AG09319 (cell line): ENCODE results near the gene PTDSS2.
"Not testable (repeated sequence)": the region's sequence is repeated elsewhere in the genome, so short reads cannot be mapped to it uniquely, and the experiment has no call there.

Experiments
- DNase-seq: peaks from one replicate; pipeline ENCODE4 v3.0.0-alpha.2; 2010; ENCODE audit warnings: low read depth; ENCODE audit errors: extremely low read depth
- TF ChIP-seq, protein P1 (sequence below): IDR thresholded peaks from 2 replicates; pipeline ENCODE4 v1.5.1; 2011; ENCODE audit warnings: low read depth, mild to moderate bottlenecking, inconsistent platforms, low read length, moderate library complexity

The PTDSS2 gene

DNA sequence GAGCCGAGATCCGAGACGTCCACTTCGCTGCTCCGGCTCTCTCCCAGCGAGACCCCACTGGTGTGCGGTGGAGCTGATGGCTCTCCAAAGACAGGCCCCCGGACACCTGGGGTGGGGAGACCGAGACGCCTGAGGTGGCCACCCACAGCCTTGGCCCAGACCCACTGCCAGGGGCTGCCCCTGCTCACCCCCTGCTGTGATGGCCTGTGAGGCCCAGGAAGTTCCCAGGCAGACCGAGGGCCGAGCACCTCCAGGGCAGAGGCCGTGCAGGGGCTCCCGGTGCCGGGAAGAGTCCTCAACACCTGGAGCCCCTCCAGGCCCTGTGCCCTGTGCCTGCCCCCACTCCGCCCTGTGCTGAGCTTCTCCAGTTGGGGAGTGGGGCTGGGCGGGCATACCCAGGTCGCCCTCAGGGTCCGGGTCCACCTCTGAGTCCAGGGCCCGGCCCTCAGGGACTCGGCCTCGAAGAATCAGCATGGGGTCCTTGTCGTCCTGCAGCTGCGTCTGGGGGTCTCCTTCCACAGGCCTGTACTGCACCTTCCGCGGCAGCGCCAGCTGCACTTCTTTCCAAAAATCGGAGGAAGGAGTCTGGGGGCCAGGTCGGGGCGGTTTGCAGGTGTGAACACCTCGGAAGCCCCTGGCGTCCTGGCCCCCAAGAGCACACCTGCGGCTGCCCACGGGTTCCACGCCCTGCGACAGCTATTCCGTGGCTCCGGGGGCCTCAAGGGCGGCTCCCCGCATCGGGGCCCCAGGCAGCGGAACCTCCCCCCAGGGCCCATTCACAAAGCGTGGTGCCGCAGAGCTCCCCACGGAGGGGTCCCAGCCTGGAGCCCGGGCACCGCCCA, 43.9 kb upstream of the PTDSS2 start:
- TF ChIP-seq, protein P1, sequence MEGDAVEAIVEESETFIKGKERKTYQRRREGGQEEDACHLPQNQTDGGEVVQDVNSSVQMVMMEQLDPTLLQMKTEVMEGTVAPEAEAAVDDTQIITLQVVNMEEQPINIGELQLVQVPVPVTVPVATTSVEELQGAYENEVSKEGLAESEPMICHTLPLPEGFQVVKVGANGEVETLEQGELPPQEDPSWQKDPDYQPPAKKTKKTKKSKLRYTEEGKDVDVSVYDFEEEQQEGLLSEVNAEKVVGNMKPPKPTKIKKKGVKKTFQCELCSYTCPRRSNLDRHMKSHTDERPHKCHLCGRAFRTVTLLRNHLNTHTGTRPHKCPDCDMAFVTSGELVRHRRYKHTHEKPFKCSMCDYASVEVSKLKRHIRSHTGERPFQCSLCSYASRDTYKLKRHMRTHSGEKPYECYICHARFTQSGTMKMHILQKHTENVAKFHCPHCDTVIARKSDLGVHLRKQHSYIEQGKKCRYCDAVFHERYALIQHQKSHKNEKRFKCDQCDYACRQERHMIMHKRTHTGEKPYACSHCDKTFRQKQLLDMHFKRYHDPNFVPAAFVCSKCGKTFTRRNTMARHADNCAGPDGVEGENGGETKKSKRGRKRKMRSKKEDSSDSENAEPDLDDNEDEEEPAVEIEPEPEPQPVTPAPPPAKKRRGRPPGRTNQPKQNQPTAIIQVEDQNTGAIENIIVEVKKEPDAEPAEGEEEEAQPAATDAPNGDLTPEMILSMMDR, result no peak
- DNase-seq, result no peak

DNA sequence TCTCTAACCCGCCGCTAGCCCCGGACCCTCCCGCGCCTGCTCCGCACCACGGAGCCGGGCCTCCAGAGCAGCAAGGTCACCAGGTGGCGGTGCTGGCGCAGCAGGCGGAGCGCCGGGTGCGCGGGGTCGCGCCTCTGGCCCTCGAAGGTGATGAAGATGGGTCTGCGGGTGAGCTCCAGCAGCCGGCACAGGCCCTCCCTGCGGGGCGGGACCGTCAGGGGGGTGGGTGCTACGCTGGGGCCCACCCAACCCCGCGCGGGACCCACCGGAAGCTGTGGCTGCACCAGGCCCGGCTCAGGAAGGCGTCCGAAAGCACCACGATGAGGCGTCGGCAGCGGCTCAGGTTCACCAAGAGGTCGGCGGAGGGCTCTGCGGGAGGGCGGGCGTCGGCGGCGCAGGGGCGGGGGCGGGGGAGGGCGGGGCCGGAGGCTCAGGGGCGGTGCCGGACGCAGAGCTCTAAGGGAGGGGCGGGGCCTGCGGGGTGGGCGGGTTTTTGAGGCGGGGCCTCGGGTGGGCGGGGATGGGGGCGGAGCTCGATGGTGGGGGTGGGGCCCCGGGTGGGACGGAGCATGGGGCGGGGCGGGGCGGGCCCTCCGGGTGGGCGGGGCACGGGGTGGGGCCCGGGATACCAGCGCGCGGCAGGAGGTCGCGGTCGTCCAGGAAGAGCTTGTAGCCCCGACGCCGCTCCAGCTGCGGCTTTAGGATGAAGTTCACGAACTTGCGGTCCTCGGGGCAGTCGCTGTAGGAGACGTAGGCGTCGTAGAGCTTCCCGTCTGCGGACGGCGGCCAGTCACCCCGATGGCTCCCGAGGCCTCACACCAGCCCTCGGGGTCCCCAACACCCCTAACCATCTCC, 43.1 kb upstream of the PTDSS2 start:
- TF ChIP-seq, protein P1, result peak; percentile 1
- DNase-seq, result peak; percentile 28

DNA sequence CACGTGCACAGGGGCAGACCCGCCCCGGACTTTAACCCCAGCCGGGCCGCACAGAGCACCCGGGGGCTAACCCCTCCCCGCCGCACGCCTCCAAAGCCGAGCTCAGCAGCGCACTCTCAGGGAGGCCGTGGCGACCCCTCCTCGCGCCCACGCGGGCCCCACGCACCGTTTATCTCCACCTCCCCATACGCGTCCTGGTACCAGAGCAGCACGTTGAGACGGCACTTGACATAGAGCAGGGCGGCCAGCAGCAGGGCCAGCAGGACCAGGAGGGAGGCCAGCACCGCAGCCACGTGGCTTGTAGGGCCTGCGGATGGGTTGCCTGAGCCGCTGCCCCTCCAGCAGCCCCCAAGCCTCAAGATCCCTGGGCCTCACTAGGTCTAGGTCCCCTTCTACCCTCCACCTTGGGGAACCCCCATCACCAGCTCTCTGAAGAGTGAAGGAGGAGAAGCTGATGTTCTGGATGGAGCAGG, 42.4 kb upstream of the PTDSS2 start:
- TF ChIP-seq, protein P1, result no peak
- no peak for DNase-seq

DNA sequence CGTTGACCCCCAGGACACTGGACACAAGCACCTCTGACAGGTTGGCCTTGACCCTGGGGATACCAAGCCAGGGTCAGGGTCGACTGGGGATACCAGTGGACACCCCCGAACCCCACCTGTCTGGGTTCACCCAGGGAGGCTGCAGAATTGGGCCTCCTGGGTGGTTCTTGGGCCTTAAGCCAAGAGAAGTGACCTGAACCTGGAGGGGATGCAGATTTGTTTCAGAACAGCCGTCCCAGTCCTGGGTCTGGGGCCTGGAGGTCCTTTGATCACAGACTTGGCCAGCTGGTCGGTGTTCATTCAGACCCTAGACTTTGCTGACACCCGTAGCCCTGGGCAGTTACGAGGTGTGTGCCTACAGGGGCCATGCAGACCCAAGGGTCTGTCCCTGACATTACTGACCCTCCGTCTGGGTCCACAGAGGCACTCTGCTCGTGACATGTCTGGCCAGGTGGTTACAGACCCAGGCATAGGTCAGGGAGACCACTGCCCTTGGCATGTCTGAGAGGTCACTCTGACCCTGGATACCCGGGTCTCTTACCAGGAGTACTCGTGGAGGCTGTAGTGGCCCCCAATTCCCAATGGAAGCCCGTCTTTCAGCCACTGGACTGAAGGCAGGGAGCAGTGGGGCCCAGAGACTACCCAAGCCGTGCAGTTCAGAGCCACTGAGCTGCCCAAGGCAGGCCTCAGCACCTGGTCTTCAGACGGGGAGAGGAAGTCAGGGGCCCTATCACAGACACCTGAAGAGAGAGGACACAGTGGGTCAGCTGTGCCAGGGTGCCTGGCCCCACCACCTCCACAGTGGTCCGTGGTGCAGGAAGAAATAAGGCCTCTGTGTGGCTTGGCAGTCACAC, 41.7 kb upstream of the PTDSS2 start:
- DNase-seq, result no peak
- TF ChIP-seq, protein P1, result no peak

DNA sequence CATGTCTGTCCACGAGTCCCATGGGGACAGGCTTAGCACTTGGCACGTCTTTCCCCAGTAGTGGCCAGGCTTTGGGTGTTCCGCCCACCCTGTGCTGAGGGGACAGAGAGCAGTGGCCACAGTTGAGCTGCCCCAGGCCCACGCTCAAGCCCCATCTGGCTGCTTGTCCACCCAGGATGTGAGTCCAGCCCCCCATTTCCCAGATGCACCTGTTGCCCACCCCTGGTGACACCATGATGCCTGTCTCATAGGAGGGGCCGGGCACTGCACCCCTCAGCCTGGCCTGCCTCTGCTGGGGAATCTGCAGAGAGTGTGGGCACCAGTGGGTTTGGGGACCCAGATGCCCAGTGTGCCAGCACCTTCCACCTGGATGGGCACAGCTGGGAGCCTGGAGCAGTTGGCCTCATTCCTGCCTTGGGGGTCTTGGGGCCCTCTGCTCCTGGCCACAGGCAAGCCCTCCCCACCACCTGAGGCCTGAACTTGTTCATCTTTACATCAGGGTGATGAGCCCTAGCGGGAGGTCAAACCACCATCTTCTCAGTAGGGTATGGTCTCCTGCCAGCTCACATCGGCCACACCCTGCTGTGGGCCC, 41.0 kb upstream of the PTDSS2 start:
- TF ChIP-seq, protein P1, result no peak
- no peak for DNase-seq

DNA sequence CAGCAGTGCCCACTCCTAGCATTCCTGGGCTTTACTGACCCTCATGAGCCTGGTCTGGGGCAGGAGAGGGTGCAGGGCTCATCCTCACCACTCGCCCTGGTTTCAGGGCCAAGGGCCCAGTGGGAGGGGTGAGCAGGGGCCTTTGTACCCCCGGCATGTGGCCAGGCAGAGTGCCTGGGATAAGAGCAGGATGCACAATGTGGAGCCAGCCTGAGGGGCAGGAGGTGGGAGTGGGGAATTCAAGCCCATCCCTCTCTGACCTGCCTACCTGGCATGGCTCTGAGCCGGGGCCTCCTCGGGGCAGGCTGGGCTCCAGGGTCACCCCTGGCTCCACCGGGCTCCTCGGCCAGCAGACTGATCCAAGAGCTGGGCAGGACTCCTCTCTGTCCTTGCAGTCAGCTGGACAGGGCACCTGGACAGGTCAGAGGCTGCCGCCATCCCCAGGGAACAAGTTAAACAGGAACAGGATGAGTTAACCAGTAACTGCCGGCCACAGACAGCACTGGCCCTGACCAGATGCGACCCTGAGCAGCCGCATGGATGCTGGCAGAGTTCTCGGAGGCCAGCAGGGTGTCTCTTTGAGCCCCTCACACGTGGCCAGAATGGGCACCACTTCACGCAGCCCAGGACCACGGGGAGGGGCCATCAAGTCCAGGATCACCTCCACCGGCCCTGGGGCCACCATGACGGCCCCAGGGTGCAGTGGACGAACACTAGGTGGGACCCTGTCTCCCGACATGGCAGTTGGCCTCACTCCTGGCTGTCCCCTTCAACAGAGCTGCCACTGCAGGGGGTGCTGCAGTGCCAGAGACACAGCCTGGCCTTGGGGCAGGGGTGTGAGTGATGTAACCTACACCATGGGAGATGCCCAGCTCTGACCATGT, 40.2 kb upstream of the PTDSS2 start:
- TF ChIP-seq, protein P1, result no peak
- no peak for DNase-seq

DNA sequence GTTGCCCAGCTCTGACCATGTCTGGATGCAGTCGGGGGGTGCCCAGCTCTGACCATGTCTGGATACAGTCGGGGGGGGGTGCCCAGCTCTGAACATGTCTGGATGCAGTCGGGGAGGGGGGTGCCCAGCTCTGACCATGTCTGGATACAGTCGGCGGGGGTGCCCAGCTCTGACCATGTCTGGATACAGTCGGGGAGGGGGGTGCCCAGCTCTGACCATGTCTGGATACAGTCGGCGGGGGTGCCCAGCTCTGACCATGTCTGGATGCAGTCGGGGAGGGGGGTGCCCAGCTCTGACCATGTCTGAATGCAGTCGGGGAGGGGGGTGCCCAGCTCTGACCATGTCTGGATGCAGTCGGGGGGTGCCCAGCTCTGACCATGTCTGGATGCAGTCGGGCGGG, 39.4 kb upstream of the PTDSS2 start:
- DNase-seq, result not testable (repeated sequence)

DNA sequence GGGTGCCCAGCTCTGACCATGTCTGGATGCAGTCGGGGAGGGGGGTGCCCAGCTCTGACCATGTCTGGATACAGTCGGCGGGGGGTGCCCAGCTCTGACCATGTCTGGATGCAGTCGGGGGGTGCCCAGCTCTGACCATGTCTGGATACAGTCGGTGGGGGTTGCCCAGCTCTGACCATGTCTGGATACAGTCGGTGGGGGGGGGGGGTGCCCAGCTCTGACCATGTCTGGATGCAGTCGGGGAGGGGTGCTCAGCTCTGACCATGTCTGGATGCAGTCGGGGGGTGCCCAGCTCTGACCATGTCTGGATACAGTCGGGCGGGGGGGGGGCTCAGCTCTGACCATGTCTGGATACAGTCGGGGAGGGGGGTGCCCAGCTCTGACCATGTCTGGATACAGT, 38.6 kb upstream of the PTDSS2 start:
- DNase-seq, result not testable (repeated sequence)
